HG02642 (cell line): ENCODE measurements around the gene MYH6.

Experiments
- ATAC-seq: cut with Tn5 transposase; IDR thresholded peaks from one replicate; pipeline ENCODE4 v1.9.1; 2021; ENCODE audit warnings: mild to moderate bottlenecking; ENCODE audit not compliant: unreplicated experiment, poor library complexity

The MYH6 gene

GRCh38 chr14:23379366-23380196, 28.5 kb downstream of the MYH6 start:
- peak; percentile 45 for ATAC-seq

GRCh38 chr14:23378612-23379220, 29.4 kb downstream of the MYH6 start:
- no peak for ATAC-seq

GRCh38 chr14:23377573-23378563, 30.2 kb downstream of the MYH6 start:
- no peak for ATAC-seq

- no peak for ATAC-seq
Observed at GRCh38 chr14:23377198-23377550, 30.9 kb downstream of the MYH6 start.

GRCh38 chr14:23376482-23377197, 31.4 kb downstream of the MYH6 start, which contains the start of gene CMTM5:
TSS of gene CMTM5 (plus strand) at chr14:23377046. CDS start at chr14:23377252, 206 bp downstream.
- ATAC-seq: no peak

- ATAC-seq: no peak
Observed at GRCh38 chr14:23375527-23376251, 32.4 kb downstream of the MYH6 start.

GRCh38 chr14:23373041-23373440, 35.0 kb downstream of the MYH6 start:
- ATAC-seq: no peak

GRCh38 chr14:23372509-23372908, 35.6 kb downstream of the MYH6 start, which contains the start of gene IL25:
TSS of gene IL25 (plus strand) at chr14:23372809.
- ATAC-seq: no peak

GRCh38 chr14:23371865-23372264, 36.2 kb downstream of the MYH6 start:
- no peak for ATAC-seq

GRCh38 chr14:23370221-23370620, 37.9 kb downstream of the MYH6 start:
- no peak for ATAC-seq

- no peak for ATAC-seq
Observed at GRCh38 chr14:23366426-23366921, 41.6 kb downstream of the MYH6 start.

- no peak for ATAC-seq
Observed at GRCh38 chr14:23365732-23366425, 42.2 kb downstream of the MYH6 start.

- no peak for ATAC-seq
Observed at GRCh38 chr14:23365036-23365731, 42.9 kb downstream of the MYH6 start, which contains the start of gene EFS. TSS of gene EFS (minus strand) at chr14:23365172. CDS start at chr14:23365025, 147 bp downstream.

GRCh38 chr14:23364164-23365035, 43.7 kb downstream of the MYH6 start:
- ATAC-seq: no peak

- no peak for ATAC-seq
Observed at GRCh38 chr14:23362200-23362599, 45.9 kb downstream of the MYH6 start.

- no peak for ATAC-seq
Observed at GRCh38 chr14:23361763-23362162, 46.3 kb downstream of the MYH6 start.

GRCh38 chr14:23361320-23361719, 46.8 kb downstream of the MYH6 start:
- ATAC-seq: no peak
